SK-N-MC (cell line): Measurements from ENCODE around the gene TM2D1.

Experiments
- EZH2 ChIP-seq: fragments of 200-600 bp; sonication (generic); IDR thresholded peaks from one replicate; pipeline ENCODE4 v1.6.1; 2017; ENCODE audit warnings: antibody characterized with exemption
- POLR2AphosphoS5 ChIP-seq: IDR thresholded peaks from 2 replicates; pipeline ENCODE4 v1.6.1; 2012; ENCODE audit warnings: mild to moderate bottlenecking, low read depth, low read length, borderline replicate concordance

DNA sequence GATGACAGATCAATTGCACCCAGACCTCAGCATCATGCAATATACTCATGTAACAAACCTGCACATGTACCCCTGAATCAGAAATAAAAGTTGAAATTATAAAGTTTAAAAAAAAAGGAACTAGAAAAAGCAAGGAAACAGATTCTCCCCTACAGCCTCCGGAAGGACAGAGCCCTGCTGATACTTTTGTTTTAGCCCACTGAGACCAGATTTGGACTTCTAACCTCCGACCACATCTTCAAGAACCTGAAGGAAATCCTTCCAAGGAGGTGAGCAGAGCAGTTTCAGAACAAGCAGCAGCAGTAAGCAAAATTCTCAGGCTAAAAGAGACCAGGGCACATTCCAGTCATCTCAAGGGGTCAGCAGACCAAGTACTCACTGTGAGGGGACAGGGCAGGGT is 54.5 kb downstream of the TM2D1 start:
- TF ChIP-seq POLR2AphosphoS5 (no peak), EZH2 (no peak)
